ENCODE data around the gene CPN1. TPM values are rescaled to one million over a fixed set of nuclear protein-coding genes. Genes with fewer than 3 reads are reported as not detected.

CPN1 gene
- total RNA-seq, 1 donor from 2014 or later, result not detected

GRCh38 chr10:100114460-100114859 lies 32.8 kb upstream of the CPN1 start:
- H3K4me2 ChIP-seq (ENCODE audit: low read length), result peak overlapping the region; percentile 68
- H3K9ac ChIP-seq (ENCODE audit: low read length), result no peak overlapping the region
- no peaks in the 10 kb centered on the region for H3K4me1 ChIP-seq (ENCODE audit: insufficient read depth, low read length)
- no peak for FAIRE-seq
- Mint-ChIP-seq H3K9me3 (ENCODE audit: unreplicated experiment) (no peaks in the 10 kb centered on the region), H3K27me3 (ENCODE audit: low read depth, unreplicated experiment) (peaks cover 5% of the 10 kb centered on the region), H3K36me3 (ENCODE audit: low read depth, unreplicated experiment) (no peaks in the 10 kb centered on the region), H3K4me3 (ENCODE audit: unreplicated experiment) (no peak overlapping the region), H3K4me1 (ENCODE audit: low read depth, unreplicated experiment) (no peaks in the 10 kb centered on the region), H3K27ac (ENCODE audit: unreplicated experiment) (no peak overlapping the region)
- H3K79me2 ChIP-seq (ENCODE audit: insufficient read depth, low read length), result no peaks in the 10 kb centered on the region
- H3K36me3 ChIP-seq (ENCODE audit: insufficient read depth, low read length), result no peaks in the 10 kb centered on the region
- TF ChIP-seq EZH2 (IDR thresholded peaks at IDR 0.05; ENCODE audit: insufficient read depth, low read length) (no peak), CTCF (IDR thresholded peaks at IDR 0.05; ENCODE audit: insufficient read depth, low read depth, low read length) (no peak)
- no peaks in the 10 kb centered on the region for H3K9me3 ChIP-seq (ENCODE audit: insufficient read depth, low read depth, low read length)
- H4K20me1 ChIP-seq (ENCODE audit: insufficient read depth, low read length), result no peaks in the 10 kb centered on the region
- no peak overlapping the region for H3K4me3 ChIP-seq (ENCODE audit: insufficient read depth, low read depth, low read length)
- H2AFZ ChIP-seq (ENCODE audit: low read depth, low read length), result no peak overlapping the region
- H3K27ac ChIP-seq (ENCODE audit: low read depth, low read length), result no peak overlapping the region
- DNase-seq (ENCODE audit: low read depth), result no peak
- H3K27me3 ChIP-seq (ENCODE audit: insufficient read depth, low read length), result peaks cover 3% of the 10 kb centered on the region

- no peaks in the 10 kb centered on the region for H3K4me1 ChIP-seq (ENCODE audit: insufficient read depth, low read length)
- H3K9me3 ChIP-seq (ENCODE audit: insufficient read depth, low read depth, low read length), result no peaks in the 10 kb centered on the region
- TF ChIP-seq EZH2 (IDR thresholded peaks at IDR 0.05; ENCODE audit: insufficient read depth, low read length) (no peak), CTCF (IDR thresholded peaks at IDR 0.05; ENCODE audit: insufficient read depth, low read depth, low read length) (no peak)
- no peak overlapping the region for H3K4me3 ChIP-seq (ENCODE audit: insufficient read depth, low read depth, low read length)
- Mint-ChIP-seq H3K36me3 (ENCODE audit: low read depth, unreplicated experiment) (no peaks in the 10 kb centered on the region), H3K9me3 (ENCODE audit: unreplicated experiment) (peaks cover 1% of the 10 kb centered on the region), H3K4me1 (ENCODE audit: low read depth, unreplicated experiment) (no peaks in the 10 kb centered on the region), H3K4me3 (ENCODE audit: unreplicated experiment) (no peak overlapping the region), H3K27me3 (ENCODE audit: low read depth, unreplicated experiment) (peaks cover 2% of the 10 kb centered on the region), H3K27ac (ENCODE audit: unreplicated experiment) (no peak overlapping the region)
- no peak overlapping the region for H3K4me2 ChIP-seq (ENCODE audit: low read length)
- H3K27ac ChIP-seq (ENCODE audit: low read depth, low read length), result no peak overlapping the region
- H4K20me1 ChIP-seq (ENCODE audit: insufficient read depth, low read length), result no peaks in the 10 kb centered on the region
- H3K79me2 ChIP-seq (ENCODE audit: insufficient read depth, low read length), result no peaks in the 10 kb centered on the region
- H3K27me3 ChIP-seq (ENCODE audit: insufficient read depth, low read length), result peaks cover 9% of the 10 kb centered on the region
- FAIRE-seq (no peak), DNase-seq (ENCODE audit: low read depth) (no peak)
- no peak overlapping the region for H3K9ac ChIP-seq (ENCODE audit: low read length)
- no peak overlapping the region for H2AFZ ChIP-seq (ENCODE audit: low read depth, low read length)
- no peaks in the 10 kb centered on the region for H3K36me3 ChIP-seq (ENCODE audit: insufficient read depth, low read length)
These were observed 28.0 kb upstream of the CPN1 start for GRCh38 chr10:100109670-100110069.

GRCh38 chr10:100106865-100107264 lies 25.2 kb upstream of the CPN1 start:
- Histone ChIP-seq H3K79me2 (ENCODE audit: insufficient read depth, low read length) (no peaks in the 10 kb centered on the region), H3K27me3 (ENCODE audit: insufficient read depth, low read length) (peaks cover 7% of the 10 kb centered on the region), H3K9me3 (ENCODE audit: insufficient read depth, low read depth, low read length) (no peaks in the 10 kb centered on the region), H3K9ac (ENCODE audit: low read length) (no peak overlapping the region), H3K36me3 (ENCODE audit: insufficient read depth, low read length) (no peaks in the 10 kb centered on the region), H3K4me2 (ENCODE audit: low read length) (no peak overlapping the region), H4K20me1 (ENCODE audit: insufficient read depth, low read length) (no peaks in the 10 kb centered on the region), H2AFZ (ENCODE audit: low read depth, low read length) (no peak overlapping the region), H3K27ac (ENCODE audit: low read depth, low read length) (no peak overlapping the region), H3K4me3 (ENCODE audit: insufficient read depth, low read depth, low read length) (no peak overlapping the region), H3K4me1 (ENCODE audit: insufficient read depth, low read length) (no peaks in the 10 kb centered on the region)
- TF ChIP-seq CTCF (IDR thresholded peaks at IDR 0.05; ENCODE audit: insufficient read depth, low read depth, low read length) (no peak), EZH2 (IDR thresholded peaks at IDR 0.05; ENCODE audit: insufficient read depth, low read length) (no peak)
- DNase-seq (ENCODE audit: low read depth), result no peak
- Mint-ChIP-seq H3K4me3 (ENCODE audit: unreplicated experiment) (no peak overlapping the region), H3K9me3 (ENCODE audit: unreplicated experiment) (peaks cover 12% of the 10 kb centered on the region), H3K4me1 (ENCODE audit: low read depth, unreplicated experiment) (no peaks in the 10 kb centered on the region), H3K27ac (ENCODE audit: unreplicated experiment) (no peak overlapping the region), H3K27me3 (ENCODE audit: low read depth, unreplicated experiment) (no peaks in the 10 kb centered on the region), H3K36me3 (ENCODE audit: low read depth, unreplicated experiment) (peaks cover 2% of the 10 kb centered on the region)
- FAIRE-seq, result no peak
